HCT116 (cell line): ENCODE measurements around the gene PSMD11. TPM values are rescaled to one million over a fixed set of nuclear protein-coding genes. Genes with fewer than 3 reads are reported as not detected.

Experiments
- ATAC-seq: fragments of 200-7000 bp; cut with Tn5 transposase; 2 replicates; pipeline ENCODE4 v1.9.1; 2020; ENCODE audit warnings: mild to moderate bottlenecking, moderate library complexity
- BruUV-seq: library from RNA; stranded (reverse); fragments of 400-500 nt; replicated peaks from 2 replicates; lab custom pipeline; 2021; lab: Mats Ljungman, UMichigan
- CTCF ChIA-PET: fragments of 300-600 bp; sonication (Branson Sonifier 250); formaldehyde crosslinking; loops from one replicate; lab custom pipeline; 2021; ENCODE audit warnings: antibody characterized with exemption; lab: Charles Lee
- POLR2A ChIA-PET: fragments of 300-600, 350-600 bp; sonication (Branson Sonifier 250); formaldehyde crosslinking; loops from one replicate; lab custom pipeline; 2021; ENCODE audit warnings: antibody characterized with exemption; lab: Charles Lee
- RAD21 ChIA-PET, 2 experiments: fragments of 300-600 bp; sonication (Branson Sonifier 250); formaldehyde crosslinking; loops; one replicate each; lab custom pipeline; 2023; ENCODE audit warnings: low total read pairs in 2 of 2; ENCODE audit not compliant: uncharacterized antibody in 2 of 2, unreplicated experiment in 2 of 2, low non-redundant PET in 1 of 2; lab: Charles Lee
- DNase-seq: peaks from one replicate; pipeline ENCODE4 v3.0.0-alpha.2; 2010; ENCODE audit warnings: low read depth, low spot score
- H2AFZ ChIP-seq: fragments of 200-600 bp; shearing (Covaris generic), sonication (generic); 2 replicates; pipeline ENCODE4 v1.6.1; 2017; ENCODE audit warnings: low read depth, mixed run types, mixed read lengths, antibody characterized with exemption, low read length; ENCODE audit not compliant: poor library complexity, severe bottlenecking
- H3K27ac ChIP-seq: 2 replicates; pipeline ENCODE4 v1.5.1; 2012; ENCODE audit warnings: low read depth, low read length
- H3K27me3 ChIP-seq: fragments of 200-600 bp; sonication (generic); 2 replicates; pipeline ENCODE4 v1.6.1; 2016; ENCODE audit warnings: mixed run types, low read length, mixed read lengths; ENCODE audit not compliant: insufficient read depth
- H3K36me3 ChIP-seq, 2 experiments: fragments of 200-500 bp in 1 of 2; fragments of 200-600 bp in 1 of 2; sonication (Bioruptor generic) in 1 of 2; sonication (generic) in 1 of 2; 2 replicates each; pipeline versions ENCODE4 v1.5.1 to v1.6.1; 2014 to 2016; ENCODE audit warnings: low read length in 2 of 2, inconsistent platforms in 1 of 2, mixed read lengths in 1 of 2, mixed run types in 1 of 2; ENCODE audit not compliant: insufficient read depth in 2 of 2, control insufficient read depth in 1 of 2
- H3K4me1 ChIP-seq, 2 experiments: fragments of 200-600 bp in 1 of 2; sonication (generic) in 1 of 2; 2 replicates each; pipeline versions ENCODE4 v1.5.1 to v1.6.1; 2012 to 2017; ENCODE audit warnings: low read length in 2 of 2, inconsistent platforms in 1 of 2, mild to moderate bottlenecking in 1 of 2, mixed read lengths in 1 of 2, mixed run types in 1 of 2, moderate library complexity in 1 of 2; ENCODE audit not compliant: insufficient read depth in 2 of 2, control insufficient read depth in 1 of 2
- H3K4me2 ChIP-seq: fragments of 200-600 bp; sonication (generic); 2 replicates; pipeline ENCODE4 v1.6.1; 2017; ENCODE audit warnings: mixed run types, low read length, mixed read lengths
- H3K4me3 ChIP-seq, 2 experiments: fragments of 200-600 bp in 1 of 2; sonication (generic) in 1 of 2; replicated peaks in 1 of 2; 2 replicates each; pipeline ENCODE4 v1.5.1; 2011 to 2016; ENCODE audit warnings: low read length in 2 of 2, control low read depth in 1 of 2, low read depth in 1 of 2, mild to moderate bottlenecking in 1 of 2, mixed read lengths in 1 of 2, mixed run types in 1 of 2
- H3K79me2 ChIP-seq: fragments of 200-600 bp; sonication (generic); 2 replicates; pipeline ENCODE4 v1.6.1; 2017; ENCODE audit warnings: mild to moderate bottlenecking, mixed run types, low read length, moderate library complexity, mixed read lengths; ENCODE audit not compliant: insufficient read depth
- H3K9ac ChIP-seq: fragments of 200-600 bp; sonication (generic); 2 replicates; pipeline ENCODE4 v1.6.1; 2016; ENCODE audit warnings: low read length, mixed read lengths
- H3K9me2 ChIP-seq: fragments of 200-600 bp; sonication (generic), shearing (Covaris generic); 2 replicates; pipeline ENCODE4 v1.6.1; 2017; ENCODE audit warnings: mixed run types, mild to moderate bottlenecking, moderate library complexity; ENCODE audit not compliant: insufficient read depth
- H3K9me3 ChIP-seq, 2 experiments: fragments of 200-500 bp in 1 of 2; fragments of 200-600 bp in 1 of 2; sonication (Bioruptor generic) in 1 of 2; sonication (generic) in 1 of 2; 2 replicates each; pipeline ENCODE4 v1.6.1; 2014 to 2017; ENCODE audit warnings: low read length in 2 of 2, mixed read lengths in 2 of 2, inconsistent platforms in 1 of 2, low read depth in 1 of 2, mild to moderate bottlenecking in 1 of 2, mixed run types in 1 of 2, moderate library complexity in 1 of 2; ENCODE audit not compliant: control insufficient read depth in 1 of 2, insufficient read depth in 1 of 2
- H4K20me1 ChIP-seq: fragments of 200-600 bp; sonication (generic), shearing (Covaris generic); 2 replicates; pipeline ENCODE4 v1.6.1; 2017; ENCODE audit warnings: mixed run types, mild to moderate bottlenecking, moderate library complexity; ENCODE audit not compliant: insufficient read depth
- CBX3 ChIP-seq: IDR thresholded peaks from 2 replicates; pipeline ENCODE4 v1.6.1; 2012; ENCODE audit warnings: low read depth
- EGR1 ChIP-seq: IDR thresholded peaks from 2 replicates; pipeline ENCODE4 v1.6.1; 2012; ENCODE audit warnings: low read depth
- EZH2 ChIP-seq: fragments of 200-600 bp; sonication (generic); IDR thresholded peaks from 2 replicates; pipeline ENCODE4 v1.6.1; 2017; ENCODE audit warnings: antibody characterized with exemption, mixed run types
- EZH2phosphoT487 ChIP-seq: fragments of 200-600 bp; IDR thresholded peaks from 2 replicates; pipeline ENCODE4 v1.6.1; 2018; ENCODE audit warnings: antibody characterized with exemption, borderline replicate concordance
- POLR2A ChIP-seq: IDR thresholded peaks from 2 replicates; pipeline ENCODE4 v1.7.0; 2011; ENCODE audit warnings: borderline replicate concordance; ENCODE audit not compliant: insufficient read depth, insufficient read length; ENCODE audit errors: extremely low read depth
- POLR2AphosphoS5 ChIP-seq: IDR thresholded peaks from 2 replicates; pipeline ENCODE4 v1.6.1; 2011; ENCODE audit warnings: mild to moderate bottlenecking, low read depth, low read length, moderate library complexity
- RAD21 ChIP-seq: IDR thresholded peaks from 2 replicates; pipeline ENCODE4 v1.6.1; 2012; ENCODE audit warnings: low read depth, mild to moderate bottlenecking
- SIN3A ChIP-seq: IDR thresholded peaks from 2 replicates; pipeline ENCODE4 v1.6.1; 2012; ENCODE audit warnings: low read depth
- SP1 ChIP-seq: IDR thresholded peaks from 2 replicates; pipeline ENCODE4 v1.6.1; 2012; ENCODE audit warnings: low read depth
- TCF7L2 ChIP-seq: IDR thresholded peaks from 2 replicates; pipeline ENCODE4 v1.7.0; 2011; ENCODE audit warnings: borderline replicate concordance, inconsistent platforms; ENCODE audit not compliant: insufficient read depth, insufficient read length; ENCODE audit errors: extremely low read depth
- YY1 ChIP-seq: IDR thresholded peaks from 2 replicates; pipeline ENCODE4 v1.6.1; 2011; ENCODE audit warnings: low read length, low read depth, moderate library complexity, mild to moderate bottlenecking; ENCODE audit not compliant: insufficient replicate concordance; ENCODE audit errors: extremely low read depth
- intact Hi-C: fragments of 100-400 bp; cut with micrococcal nuclease; formaldehyde crosslinking; loops from 2 replicates; pipeline ENCODE4 v1.10.0; 2022
- total RNA-seq: library from RNA; stranded (reverse); gene quantifications from one replicate; pipeline ENCODE4 v1.2.1, GENCODE V29; 2021; ENCODE audit not compliant: unreplicated experiment

The PSMD11 gene
- total RNA-seq, 1 experiment from 2014 or later: 143 TPM

- Histone ChIP-seq H3K4me3 (no peak overlapping the region), H3K79me2 (peaks cover 97% of the 10 kb centered on the region), H3K4me1 (peaks cover 4 to 5% of the 10 kb centered on the region in 2 experiments; a peak in 2 of 4 replicates), H3K36me3 (peaks cover 46 to 51% of the 10 kb centered on the region in 2 experiments), H3K9ac (no peak overlapping the region), H3K9me3 (no peaks in the 10 kb centered on the region), H3K27ac (no peak overlapping the region), H3K27me3 (no peaks in the 10 kb centered on the region), H2AFZ (no peak overlapping the region), H3K9me2 (no peaks in the 10 kb centered on the region), H4K20me1 (peaks cover 24% of the 10 kb centered on the region), H3K4me2 (no peak overlapping the region)
- ChIA-PET CTCF (no interaction called here), RAD21 (no interaction called here), POLR2A (no interaction called here)
- DNase-seq (no peak), ATAC-seq (no peak)
- BruUV-seq: no TSS peak
- intact Hi-C loops: loop anchor here (10.0 kb wide), 1 partner anchor 56 kb away; no protein-coding TSS in a partner anchor
- TF ChIP-seq RAD21: no peak
- no peak for TF ChIP-seq YY1
These were observed 14.1 kb downstream of the PSMD11 start for GRCh38 chr17:32458371-32458770.

GRCh38 chr17:32460054-32460453 lies 15.7 kb downstream of the PSMD11 start:
- DNase-seq: no peak
- POLR2A ChIA-PET: no interaction called here
- H3K36me3 ChIP-seq: peaks cover 43 to 49% of the 10 kb centered on the region in 2 experiments

More at GRCh38 chr17:32460054-32460453, 15.7 kb downstream of the PSMD11 start:
- H3K27me3 ChIP-seq: no peaks in the 10 kb centered on the region
- no peak for ATAC-seq
- no peak overlapping the region for H3K9ac ChIP-seq
- H3K4me2 ChIP-seq: no peak overlapping the region
- H2AFZ ChIP-seq: no peak overlapping the region
- ChIA-PET CTCF (interaction anchor here (1.1 kb wide), 1 partner anchor 11 kb away, joined by 5 read pairs; no protein-coding TSS in a partner anchor), RAD21 (no interaction called here)
- TF ChIP-seq EZH2phosphoT487: no peak
- no peak for TF ChIP-seq EZH2
- TF ChIP-seq SIN3A: no peak
- no peak for TF ChIP-seq POLR2AphosphoS5
- TF ChIP-seq CBX3: no peak
- no peak for TF ChIP-seq EGR1
- TF ChIP-seq SP1: no peak
- TF ChIP-seq POLR2A: no peak
- TF ChIP-seq TCF7L2: no peak
- no peak overlapping the region for H3K4me3 ChIP-seq
- H3K27ac ChIP-seq: no peak overlapping the region
- no TSS peak for BruUV-seq
- H3K79me2 ChIP-seq: peaks cover 97% of the 10 kb centered on the region
- peaks cover 4 to 5% of the 10 kb centered on the region in 2 experiments; a peak in 2 of 4 replicates for H3K4me1 ChIP-seq
- intact Hi-C loops: loop anchor here (2.0 to 10.0 kb wide), 2 partner anchors 149 to 195 kb away; no protein-coding TSS in a partner anchor
- H3K9me2 ChIP-seq: no peaks in the 10 kb centered on the region
- H3K9me3 ChIP-seq: no peaks in the 10 kb centered on the region
- peaks cover 15% of the 10 kb centered on the region for H4K20me1 ChIP-seq
